ENCODE data around the gene OR13C5.
"Not testable (repeated sequence)": the region's sequence is repeated elsewhere in the genome, so short reads cannot be mapped to it uniquely, and the experiment has no call there.

The OR13C5 gene, protein sequence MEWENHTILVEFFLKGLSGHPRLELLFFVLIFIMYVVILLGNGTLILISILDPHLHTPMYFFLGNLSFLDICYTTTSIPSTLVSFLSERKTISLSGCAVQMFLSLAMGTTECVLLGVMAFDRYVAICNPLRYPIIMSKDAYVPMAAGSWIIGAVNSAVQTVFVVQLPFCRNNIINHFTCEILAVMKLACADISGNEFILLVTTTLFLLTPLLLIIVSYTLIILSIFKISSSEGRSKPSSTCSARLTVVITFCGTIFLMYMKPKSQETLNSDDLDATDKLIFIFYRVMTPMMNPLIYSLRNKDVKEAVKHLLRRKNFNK

DNA sequence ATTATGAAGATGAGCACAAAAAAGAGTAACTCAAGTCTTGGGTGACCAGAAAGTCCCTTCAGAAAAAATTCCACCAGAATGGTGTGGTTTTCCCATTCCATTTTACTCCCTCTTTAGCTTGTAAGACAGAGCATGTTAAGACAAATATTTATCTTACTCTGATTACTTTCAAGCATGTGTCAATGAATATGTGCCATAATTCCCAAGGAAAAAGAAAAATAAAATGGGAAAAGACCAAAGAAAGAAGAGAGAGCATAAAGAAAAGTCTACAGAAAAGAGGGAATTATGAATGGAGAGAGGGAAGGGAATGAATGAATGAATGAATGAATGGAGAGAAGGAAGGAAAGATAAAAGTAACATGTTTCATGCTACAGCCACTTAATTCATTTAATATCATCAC is at the start of gene OR13C5:
Gene OR13C5 (minus strand): TSS at position 101 of the 400 bp plus-strand sequence. CDS start 0 bp downstream, at position 101.
- not testable (repeated sequence) for FAIRE-seq; DNase-seq (ENCODE audit: insufficient read length, low spot score)

DNA sequence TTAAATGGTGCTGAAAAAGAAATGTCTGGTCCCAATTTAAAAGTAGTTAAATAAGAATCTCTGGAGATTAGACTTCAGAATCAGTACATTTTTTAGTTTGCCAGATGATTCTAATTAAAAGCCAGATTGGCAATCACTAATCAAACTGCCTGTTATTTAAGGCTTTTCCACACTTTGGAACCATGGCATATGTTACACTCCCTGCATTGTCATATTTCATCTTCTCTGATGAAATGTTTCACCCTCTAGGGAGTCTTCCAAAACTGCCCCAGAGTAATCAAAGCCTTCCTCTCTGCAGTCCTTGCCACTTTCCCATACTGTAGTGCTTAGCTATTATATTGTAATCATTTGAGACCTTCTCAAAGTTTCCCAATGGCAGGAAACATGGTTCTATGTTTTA is 36.2 kb upstream of the OR13C5 start:
- DNase-seq (ENCODE audit: insufficient read length, low spot score) = no peak
- FAIRE-seq = no peak
- TF ChIP-seq, protein P1, sequence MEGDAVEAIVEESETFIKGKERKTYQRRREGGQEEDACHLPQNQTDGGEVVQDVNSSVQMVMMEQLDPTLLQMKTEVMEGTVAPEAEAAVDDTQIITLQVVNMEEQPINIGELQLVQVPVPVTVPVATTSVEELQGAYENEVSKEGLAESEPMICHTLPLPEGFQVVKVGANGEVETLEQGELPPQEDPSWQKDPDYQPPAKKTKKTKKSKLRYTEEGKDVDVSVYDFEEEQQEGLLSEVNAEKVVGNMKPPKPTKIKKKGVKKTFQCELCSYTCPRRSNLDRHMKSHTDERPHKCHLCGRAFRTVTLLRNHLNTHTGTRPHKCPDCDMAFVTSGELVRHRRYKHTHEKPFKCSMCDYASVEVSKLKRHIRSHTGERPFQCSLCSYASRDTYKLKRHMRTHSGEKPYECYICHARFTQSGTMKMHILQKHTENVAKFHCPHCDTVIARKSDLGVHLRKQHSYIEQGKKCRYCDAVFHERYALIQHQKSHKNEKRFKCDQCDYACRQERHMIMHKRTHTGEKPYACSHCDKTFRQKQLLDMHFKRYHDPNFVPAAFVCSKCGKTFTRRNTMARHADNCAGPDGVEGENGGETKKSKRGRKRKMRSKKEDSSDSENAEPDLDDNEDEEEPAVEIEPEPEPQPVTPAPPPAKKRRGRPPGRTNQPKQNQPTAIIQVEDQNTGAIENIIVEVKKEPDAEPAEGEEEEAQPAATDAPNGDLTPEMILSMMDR (IDR thresholded peaks at IDR 0.05; ENCODE audit: insufficient read depth, missing control alignments) = no peak

DNA sequence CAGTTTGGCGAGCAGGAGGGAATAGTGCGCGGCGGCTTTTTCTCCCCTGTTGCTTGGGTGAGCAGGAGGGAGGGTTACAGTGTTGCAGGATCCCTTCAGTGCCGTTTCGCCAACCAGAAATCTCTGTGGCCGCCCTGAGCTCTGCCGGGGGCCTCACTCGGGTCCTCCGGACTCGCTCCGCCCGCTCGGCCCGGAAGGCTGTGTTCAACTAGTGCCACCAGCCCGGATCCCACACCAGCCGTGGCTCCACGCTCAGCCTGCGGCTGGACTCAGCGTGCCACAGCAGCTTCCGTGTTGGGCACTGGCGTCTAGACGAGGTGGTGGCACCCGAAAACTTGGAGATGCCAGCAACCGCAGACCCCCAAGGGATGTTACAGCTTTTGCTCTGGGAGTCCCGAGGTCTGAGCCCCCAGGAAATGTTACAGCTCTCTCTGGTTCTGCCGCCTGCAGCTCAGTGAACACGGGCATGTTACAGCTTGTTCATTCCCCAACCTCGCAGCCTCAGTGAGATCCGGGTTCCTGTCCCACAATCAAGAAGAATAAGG is 34.8 kb upstream of the OR13C5 start:
- no peak for FAIRE-seq
- DNase-seq (ENCODE audit: insufficient read length, low spot score) = no peak

DNA sequence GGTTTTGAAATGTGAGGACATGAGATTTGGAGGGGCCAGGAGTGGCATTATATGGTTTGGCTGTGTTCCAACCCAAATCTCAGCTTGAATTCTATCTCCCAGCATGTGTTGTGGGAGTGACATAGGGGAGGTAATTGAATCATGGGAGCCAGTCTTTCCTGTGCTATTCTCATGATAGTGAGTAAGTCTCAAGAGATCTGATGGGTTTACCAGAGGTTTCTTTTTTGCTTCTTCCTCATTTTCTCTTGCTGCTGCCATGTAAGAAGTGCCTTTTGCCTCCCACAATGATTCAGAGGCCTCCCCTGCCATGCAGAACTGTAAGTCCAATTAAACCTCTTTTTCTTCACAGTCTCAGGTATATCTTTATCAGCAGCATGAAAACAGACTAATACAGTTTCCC is 26.8 kb upstream of the OR13C5 start:
- DNase-seq (ENCODE audit: insufficient read length, low spot score) = not testable (repeated sequence)

More for the DNA sequence above, 34.8 kb upstream of the OR13C5 start:
- TF ChIP-seq, protein P1 (IDR thresholded peaks at IDR 0.05; ENCODE audit: insufficient read depth, missing control alignments) = no peak

DNA sequence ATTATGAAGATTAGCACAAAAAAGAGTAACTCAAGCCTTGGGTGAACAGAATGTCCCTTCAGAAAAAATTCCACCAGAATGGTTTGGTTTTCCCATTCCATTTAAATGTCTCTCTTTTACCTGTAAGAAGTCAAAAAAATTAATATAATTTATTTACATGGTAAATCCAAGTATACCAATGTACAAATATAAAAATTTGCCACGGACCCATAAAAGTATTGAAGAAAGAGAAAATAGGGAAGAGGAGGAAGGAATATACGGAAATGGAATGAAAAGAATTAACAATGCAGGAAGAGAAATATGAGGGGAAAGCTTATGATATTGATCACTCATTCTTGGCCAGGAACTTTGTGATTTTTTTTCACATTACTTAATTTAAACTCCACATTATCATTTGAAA is 18.9 kb upstream of the OR13C5 start, which contains the start of gene OR13C9:
Gene OR13C9 (minus strand): TSS at position 101 of the 400 bp plus-strand sequence. CDS start 0 bp downstream, at position 101.
- DNase-seq (ENCODE audit: insufficient read length, low spot score) (no peak), FAIRE-seq (no peak)
- TF ChIP-seq, protein P1 (IDR thresholded peaks at IDR 0.05; ENCODE audit: insufficient read depth, missing control alignments) = no peak

More for the DNA sequence above, 26.8 kb upstream of the OR13C5 start:
- not testable (repeated sequence) for FAIRE-seq

DNA sequence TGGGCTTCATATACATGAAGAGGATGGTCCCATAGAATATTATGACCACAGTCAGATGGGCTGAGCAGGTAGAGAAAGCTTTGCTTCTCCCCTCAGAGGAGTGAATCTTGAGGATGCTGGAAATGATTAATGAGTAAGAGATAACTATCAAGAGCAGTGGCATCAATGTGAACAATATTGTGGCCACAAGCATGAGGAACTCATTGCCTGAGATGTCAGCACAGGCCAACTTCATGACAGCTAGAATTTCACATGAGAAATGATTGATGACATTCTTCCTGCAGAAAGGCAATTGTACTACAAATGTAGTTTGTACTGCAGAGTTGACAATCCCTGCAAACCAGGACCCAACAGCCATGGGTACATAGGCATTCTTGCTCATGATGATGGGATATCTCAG is 18.2 kb upstream of the OR13C5 start:
- FAIRE-seq = no peak
- TF ChIP-seq, protein P1 (IDR thresholded peaks at IDR 0.05; ENCODE audit: insufficient read depth, missing control alignments) = no peak
- no peak for DNase-seq (ENCODE audit: insufficient read length, low spot score)

DNA sequence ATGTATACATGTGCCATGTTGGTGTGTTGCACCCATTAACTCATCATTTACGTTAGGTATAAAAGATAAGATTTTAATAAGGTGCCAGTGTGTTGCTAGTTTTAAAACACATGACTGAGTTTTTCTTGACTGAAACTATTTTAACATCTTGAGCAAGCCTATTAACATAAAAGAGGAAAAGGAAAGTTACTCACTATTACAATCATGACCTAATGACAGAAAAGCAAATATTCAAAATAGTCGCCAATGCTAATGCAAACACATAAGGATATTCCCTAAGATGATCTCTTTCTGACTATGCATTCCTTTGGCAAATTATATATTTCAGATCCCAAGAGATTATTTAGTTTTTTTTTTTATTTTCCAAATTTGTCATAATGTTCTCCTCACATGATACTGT is 12.0 kb upstream of the OR13C5 start:
- no peak for DNase-seq (ENCODE audit: insufficient read length, low spot score)
- TF ChIP-seq, protein P1 (IDR thresholded peaks at IDR 0.05; ENCODE audit: insufficient read depth, missing control alignments) = no peak
- FAIRE-seq = no peak

DNA sequence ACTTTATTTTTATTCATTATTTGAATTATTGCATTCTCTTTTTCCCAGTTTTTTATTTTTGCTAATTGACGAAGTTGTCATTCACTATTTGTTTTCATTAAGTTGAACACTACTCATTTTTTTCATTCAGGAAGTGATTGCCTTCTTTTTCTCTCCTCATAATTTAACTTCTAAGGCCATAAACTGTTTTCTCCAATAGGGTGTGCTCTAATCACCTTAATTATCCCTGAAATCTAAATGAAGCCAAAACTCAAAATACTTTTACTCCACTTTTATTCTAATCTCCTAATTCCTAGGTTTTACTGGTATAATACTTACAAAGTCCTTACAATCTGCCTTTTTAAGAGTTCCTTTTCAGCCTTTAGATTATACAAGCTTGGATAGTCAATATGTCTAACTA is 9.1 kb upstream of the OR13C5 start:
- TF ChIP-seq, protein P1 (IDR thresholded peaks at IDR 0.05; ENCODE audit: insufficient read depth, missing control alignments) = peak; percentile 13
- FAIRE-seq (no peak), DNase-seq (ENCODE audit: insufficient read length, low spot score) (no peak)
